Vein endothelial cell (primary cell): ENCODE results near the gene FBXO40. TPM values are rescaled to one million over a fixed set of nuclear protein-coding genes. Genes with fewer than 3 reads are reported as not detected.

Experiments used
- small RNA-seq: library from RNA; depleted of rRNA; stranded (forward); fragments of <200 nt; gene quantifications from one replicate; pipeline ENCODE3, GENCODE V24; 2012
- total RNA-seq: library from RNA; depleted of rRNA; stranded (reverse); fragments of >200 nt; gene quantifications from 2 replicates; pipeline ENCODE4 v1.2.3, GENCODE V29; 2012

FBXO40 gene, protein sequence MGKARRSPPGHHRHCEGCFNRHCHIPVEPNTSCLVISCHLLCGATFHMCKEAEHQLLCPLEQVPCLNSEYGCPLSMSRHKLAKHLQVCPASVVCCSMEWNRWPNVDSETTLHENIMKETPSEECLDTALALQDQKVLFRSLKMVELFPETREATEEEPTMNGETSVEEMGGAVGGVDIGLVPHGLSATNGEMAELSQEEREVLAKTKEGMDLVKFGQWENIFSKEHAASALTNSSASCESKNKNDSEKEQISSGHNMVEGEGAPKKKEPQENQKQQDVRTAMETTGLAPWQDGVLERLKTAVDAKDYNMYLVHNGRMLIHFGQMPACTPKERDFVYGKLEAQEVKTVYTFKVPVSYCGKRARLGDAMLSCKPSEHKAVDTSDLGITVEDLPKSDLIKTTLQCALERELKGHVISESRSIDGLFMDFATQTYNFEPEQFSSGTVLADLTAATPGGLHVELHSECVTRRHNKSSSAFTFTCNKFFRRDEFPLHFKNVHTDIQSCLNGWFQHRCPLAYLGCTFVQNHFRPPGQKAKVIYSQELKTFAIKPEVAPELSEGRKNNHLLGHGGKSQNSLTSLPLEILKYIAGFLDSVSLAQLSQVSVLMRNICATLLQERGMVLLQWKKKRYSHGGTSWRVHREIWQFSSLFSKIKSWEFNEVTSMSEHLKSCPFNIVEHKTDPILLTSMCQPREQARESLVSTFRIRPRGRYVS
- total RNA-seq = not detected in 2 replicates

DNA sequence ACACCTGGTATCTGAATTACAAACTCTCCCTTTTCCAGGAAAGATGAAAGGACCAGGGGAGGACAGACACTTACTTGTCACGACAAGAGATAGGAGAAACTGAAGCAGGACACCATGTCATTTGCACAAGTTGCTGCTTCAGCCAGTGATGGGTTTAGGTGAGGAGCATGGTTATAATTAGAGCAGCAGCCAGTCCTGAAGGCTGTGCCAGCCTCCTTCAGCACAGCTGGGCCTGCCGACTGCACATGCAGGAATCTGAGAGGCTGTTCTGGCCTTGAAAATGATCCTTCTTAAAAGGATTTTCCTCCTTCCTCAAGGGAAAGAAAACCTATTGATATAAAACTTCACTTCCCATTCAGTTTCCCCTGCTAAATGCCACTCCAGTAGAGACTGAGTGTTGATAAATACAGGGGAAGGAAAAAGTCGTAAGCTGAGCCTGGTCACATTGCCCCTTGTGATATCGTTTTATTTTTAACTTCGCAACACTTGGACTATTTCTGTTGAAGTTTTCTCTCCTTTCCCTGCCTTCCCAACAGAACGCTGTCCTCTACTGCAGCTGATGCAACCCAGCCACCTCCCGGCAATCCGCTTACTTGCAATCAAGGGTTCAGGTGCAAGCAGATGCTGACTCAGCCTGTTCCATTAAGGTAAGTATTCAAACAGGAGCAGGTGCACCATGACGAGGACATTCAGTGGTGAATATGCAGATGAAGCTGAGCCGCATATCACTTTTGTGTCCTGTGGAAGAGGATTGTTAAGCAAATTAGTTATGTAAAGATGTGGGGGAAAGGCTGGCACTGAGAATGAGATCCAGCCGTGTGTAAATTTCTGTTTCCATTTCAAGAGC lies at the start of gene FBXO40:
TSS of gene FBXO40 (plus strand) at position 524 of the 847 bp plus-strand sequence. CDS start 27,197 bp downstream, outside the sequence.

DNA sequence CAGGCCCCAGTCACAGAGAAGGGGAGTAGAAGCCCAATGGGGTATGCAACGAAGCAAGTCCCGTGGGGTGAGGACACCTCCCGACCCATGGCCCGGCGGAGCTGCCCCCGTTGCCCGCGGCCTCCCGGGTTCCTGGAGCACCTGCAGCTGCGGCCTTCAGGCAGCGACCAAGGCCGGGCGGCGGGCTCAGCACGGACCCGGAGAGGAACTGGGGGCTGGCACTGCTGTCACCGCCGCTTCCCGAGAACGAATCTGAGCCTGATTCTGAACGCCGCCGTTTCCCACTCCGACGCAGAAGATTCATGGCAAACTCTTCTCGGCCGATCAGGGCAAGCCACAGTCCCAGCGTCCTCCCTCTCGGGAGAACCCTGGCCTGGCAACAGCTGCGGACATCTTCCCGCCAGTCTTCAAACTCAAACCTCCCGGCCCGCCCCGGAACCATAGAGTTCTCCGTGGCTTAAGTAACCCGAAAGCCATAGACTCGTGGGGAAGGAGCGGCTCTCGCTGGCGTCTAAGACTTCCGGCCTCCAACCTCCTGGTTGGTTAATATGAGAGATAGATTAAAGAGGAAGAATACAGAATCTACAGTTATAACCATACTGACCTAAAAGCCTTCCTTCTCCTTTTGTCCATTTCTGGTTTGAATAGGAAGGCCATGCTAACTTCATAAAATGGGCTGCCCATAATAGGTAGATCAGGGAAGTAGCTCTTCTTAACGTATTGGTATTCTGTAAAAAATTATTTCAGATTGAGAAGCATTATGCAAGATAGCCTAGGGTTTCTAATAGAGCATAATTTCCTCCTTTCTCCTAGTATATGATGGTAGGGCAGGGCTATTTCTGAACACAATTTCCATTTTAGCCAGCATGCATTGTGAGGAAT lies 47.4 kb upstream of the FBXO40 start, which contains the start of gene POLQ:
TSS of gene POLQ (minus strand) at position 415 of the 882 bp plus-strand sequence. CDS start at position 304, 111 bp downstream.

DNA sequence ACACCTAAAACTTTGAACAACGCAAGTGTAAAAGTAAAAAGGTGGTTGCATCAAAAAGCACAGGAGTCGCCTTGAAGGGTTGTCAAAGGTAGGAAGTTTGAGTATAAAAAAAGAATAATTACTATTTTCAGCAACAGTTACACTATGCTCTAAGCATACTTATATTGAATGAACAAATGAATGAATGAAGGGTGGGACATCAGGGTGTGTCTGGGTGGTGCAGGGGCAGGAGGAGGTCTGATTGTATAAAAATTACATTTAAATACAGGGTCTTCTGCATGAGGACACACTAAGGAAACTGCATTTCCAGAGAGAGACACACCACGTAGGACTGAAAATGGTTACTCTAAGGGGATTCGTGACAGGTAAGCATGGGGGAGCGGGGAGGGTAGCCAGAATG lies 25.5 kb upstream of the FBXO40 start, which contains the start of gene ARGFX:
TSS of gene ARGFX (plus strand) at position 301 of the 400 bp plus-strand sequence. CDS start 2,765 bp downstream, outside the sequence.

DNA sequence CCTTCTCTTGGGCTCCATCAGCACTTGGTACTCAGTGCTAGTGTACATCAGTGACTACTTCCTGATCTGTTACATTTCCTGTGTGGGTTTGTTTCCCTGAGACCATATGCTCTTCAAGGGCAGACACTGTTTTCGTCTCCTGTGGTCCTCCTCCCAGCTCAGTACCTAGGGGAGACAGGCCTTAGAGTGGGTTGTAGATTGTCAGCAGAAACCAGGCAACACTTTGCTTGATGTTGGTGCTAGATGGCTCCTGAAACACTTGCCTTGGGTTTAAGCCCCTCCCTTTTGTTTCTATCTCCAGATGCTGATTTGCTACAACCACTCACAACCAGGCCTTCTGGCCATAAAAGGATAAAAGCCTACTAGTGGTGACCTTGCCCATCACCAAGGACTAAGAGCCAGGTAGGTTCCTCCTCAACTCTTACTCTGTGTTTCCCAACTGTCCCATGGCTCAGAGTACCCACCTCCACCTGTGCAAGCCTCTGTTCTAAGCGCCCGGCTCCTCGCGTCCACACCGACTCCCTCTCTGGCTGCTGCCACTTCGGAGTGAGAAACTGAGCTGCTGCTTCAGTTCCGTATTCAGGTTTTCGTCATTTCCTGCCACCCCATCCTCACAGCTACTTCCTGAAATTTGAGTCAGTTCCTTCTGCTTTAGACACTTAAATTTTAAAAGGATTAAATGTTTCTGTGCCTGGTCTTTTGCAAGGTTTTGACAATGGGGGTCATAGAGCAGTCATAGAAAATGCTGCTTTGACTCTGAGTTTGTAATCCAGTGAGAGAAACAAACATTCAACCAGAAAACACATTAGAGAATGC lies 67.4 kb downstream of the FBXO40 start, which contains the start of gene HCLS1:
TSS of gene HCLS1 (minus strand) at position 548 of the 816 bp plus-strand sequence. CDS start 2,556 bp downstream, outside the sequence.

Small RNA genes lying within 50 kb of the gene (small RNA-seq; reads per million reads assigned to genes)
- not detected for gene RNU4-62P

Other genes with a start within 250 kb of the FBXO40 start
- gene POLQ, start 47.4 kb upstream of the FBXO40 start, total RNA-seq = 2.3 and 5.3 TPM in 2 replicates
- not detected in 2 replicates for gene ARGFX, start 25.4 kb upstream of the FBXO40 start, total RNA-seq
- gene HCLS1, start 67.5 kb downstream of the FBXO40 start, total RNA-seq = 31.7 and 34.3 TPM in 2 replicates
- gene GOLGB1, start 156.4 kb downstream of the FBXO40 start, total RNA-seq = 35.3 and 48.3 TPM in 2 replicates
- gene IQCB1, start 241.7 kb downstream of the FBXO40 start, total RNA-seq = 12.4 and 15.3 TPM in 2 replicates
- 0.33 and 1.6 TPM in 2 replicates for gene EAF2, start 241.8 kb downstream of the FBXO40 start, total RNA-seq